ENCODE data around the gene GRIA1.

GRIA1 gene

DNA sequence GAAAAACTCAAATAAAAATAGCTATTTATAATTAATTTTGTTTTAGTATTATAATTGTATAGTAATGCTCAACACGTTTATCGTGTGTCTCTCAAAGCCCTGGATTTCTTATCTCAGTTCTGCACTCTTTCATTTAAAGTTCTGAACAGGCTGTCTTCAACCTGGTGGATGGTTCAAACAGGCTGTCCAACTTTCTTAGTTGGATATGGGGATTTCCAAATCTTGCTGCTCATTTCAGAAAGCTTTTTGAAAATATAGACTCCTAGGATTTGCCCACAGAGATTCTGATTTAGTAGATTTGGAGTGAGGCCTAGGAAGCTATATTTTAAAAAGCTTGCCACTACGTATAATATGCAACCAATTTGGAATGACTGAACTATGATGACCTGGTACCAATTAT is 120.3 kb downstream of the GRIA1 start:
- Histone ChIP-seq H2AFZ (ENCODE audit: insufficient read depth, low read length, poor library complexity) (no peak overlapping the region), H2BK5ac (ENCODE audit: low read depth, low read length, poor library complexity) (no peak overlapping the region), H2BK12ac (ENCODE audit: low read length) (no peak overlapping the region), H3K4me2 (ENCODE audit: low read length) (no peak overlapping the region), H3K23ac (ENCODE audit: low read length) (no peak overlapping the region), H3K36me3 (ENCODE audit: control insufficient read depth in 1 of 2, insufficient read depth in 2 of 2, low read length in 2 of 2) (no peaks in the 10 kb centered on the region), H2AK5ac (ENCODE audit: low read length) (no peak overlapping the region), H4K12ac (ENCODE audit: low read depth, low read length) (no peak overlapping the region), H3K9ac (ENCODE audit: low read length) (no peak overlapping the region), H3K4me1 (ENCODE audit: control insufficient read depth in 1 of 2, insufficient read depth in 2 of 2, low read length in 2 of 2) (no peaks in the 10 kb centered on the region), H3K4ac (ENCODE audit: low read depth, low read length) (no peak overlapping the region), H3K14ac (ENCODE audit: low read length) (no peak overlapping the region), H3K27me3 (ENCODE audit: insufficient read depth, low read length) (no peaks in the 10 kb centered on the region), H3K79me2 (ENCODE audit: control insufficient read depth, insufficient read depth, low read length, poor library complexity) (no peaks in the 10 kb centered on the region), H3K18ac (ENCODE audit: low read length) (no peak overlapping the region), H4K91ac (ENCODE audit: low read depth, low read length) (no peak overlapping the region), H3K4me3 (ENCODE audit: low read depth, low read length) (no peak overlapping the region), H3K9me3 (ENCODE audit: insufficient read depth, low read depth, low read length) (no peaks in the 10 kb centered on the region), H3K27ac (ENCODE audit: low read depth, low read length) (no peak overlapping the region), H2BK120ac (ENCODE audit: insufficient read depth, low read length, poor library complexity) (no peak overlapping the region), H4K8ac (ENCODE audit: low read depth, low read length) (no peak overlapping the region), H3K79me1 (ENCODE audit: low read length) (no peaks in the 10 kb centered on the region)
- no peak for DNase-seq
- WGBS (ENCODE audit: extremely low coverage, insufficient coverage, insufficient read length) = no CpG with 5 or more reads among the region's 3 CpGs

DNA sequence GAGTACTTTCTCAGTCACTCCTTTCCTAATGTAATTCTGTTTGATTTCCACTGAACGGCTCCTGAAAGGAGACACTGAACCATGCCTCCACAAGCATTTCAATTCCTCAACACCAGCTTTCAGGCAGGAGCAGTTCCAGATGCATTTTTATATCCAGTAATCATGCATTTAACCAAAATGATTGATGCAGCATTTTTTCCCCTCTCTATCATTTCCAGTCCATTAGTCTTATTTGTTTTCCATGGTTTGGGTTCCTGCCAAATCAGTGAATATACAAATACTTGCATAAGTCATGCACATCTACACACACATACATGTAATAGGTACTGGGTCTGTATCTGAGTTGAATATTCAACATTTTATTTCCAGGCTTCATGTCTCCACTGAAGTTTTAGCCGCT is 122.7 kb downstream of the GRIA1 start:
- no peaks in the 10 kb centered on the region for H3K79me1 ChIP-seq (ENCODE audit: low read length)
- no peak overlapping the region for H3K9ac ChIP-seq (ENCODE audit: low read length)
- no CpG with 5 or more reads among the region's 2 CpGs for WGBS (ENCODE audit: extremely low coverage, insufficient coverage, insufficient read length)
- no peak overlapping the region for H3K27ac ChIP-seq (ENCODE audit: low read depth, low read length)
- H4K91ac ChIP-seq (ENCODE audit: low read depth, low read length) = no peak overlapping the region
- H3K4me1 ChIP-seq (ENCODE audit: control insufficient read depth in 1 of 2, insufficient read depth in 2 of 2, low read length in 2 of 2) = no peaks in the 10 kb centered on the region
- H3K4me2 ChIP-seq (ENCODE audit: low read length) = no peak overlapping the region
- H3K79me2 ChIP-seq (ENCODE audit: control insufficient read depth, insufficient read depth, low read length, poor library complexity) = no peaks in the 10 kb centered on the region
- no peak overlapping the region for H3K4ac ChIP-seq (ENCODE audit: low read depth, low read length)
- H2BK12ac ChIP-seq (ENCODE audit: low read length) = no peak overlapping the region
- no peak overlapping the region for H4K8ac ChIP-seq (ENCODE audit: low read depth, low read length)
- H3K14ac ChIP-seq (ENCODE audit: low read length) = no peak overlapping the region
- H3K9me3 ChIP-seq (ENCODE audit: insufficient read depth, low read depth, low read length) = no peaks in the 10 kb centered on the region
- no peak overlapping the region for H3K23ac ChIP-seq (ENCODE audit: low read length)
- no peaks in the 10 kb centered on the region for H3K27me3 ChIP-seq (ENCODE audit: insufficient read depth, low read length)
- H2BK5ac ChIP-seq (ENCODE audit: low read depth, low read length, poor library complexity) = no peak overlapping the region
- H2BK120ac ChIP-seq (ENCODE audit: insufficient read depth, low read length, poor library complexity) = no peak overlapping the region
- H3K18ac ChIP-seq (ENCODE audit: low read length) = no peak overlapping the region
- H2AK5ac ChIP-seq (ENCODE audit: low read length) = no peak overlapping the region
- DNase-seq = no peak
- H3K4me3 ChIP-seq (ENCODE audit: low read depth, low read length) = no peak overlapping the region
- H2AFZ ChIP-seq (ENCODE audit: insufficient read depth, low read length, poor library complexity) = no peak overlapping the region
- no peaks in the 10 kb centered on the region for H3K36me3 ChIP-seq (ENCODE audit: control insufficient read depth in 1 of 2, insufficient read depth in 2 of 2, low read length in 2 of 2)
- H4K12ac ChIP-seq (ENCODE audit: low read depth, low read length) = no peak overlapping the region

DNA sequence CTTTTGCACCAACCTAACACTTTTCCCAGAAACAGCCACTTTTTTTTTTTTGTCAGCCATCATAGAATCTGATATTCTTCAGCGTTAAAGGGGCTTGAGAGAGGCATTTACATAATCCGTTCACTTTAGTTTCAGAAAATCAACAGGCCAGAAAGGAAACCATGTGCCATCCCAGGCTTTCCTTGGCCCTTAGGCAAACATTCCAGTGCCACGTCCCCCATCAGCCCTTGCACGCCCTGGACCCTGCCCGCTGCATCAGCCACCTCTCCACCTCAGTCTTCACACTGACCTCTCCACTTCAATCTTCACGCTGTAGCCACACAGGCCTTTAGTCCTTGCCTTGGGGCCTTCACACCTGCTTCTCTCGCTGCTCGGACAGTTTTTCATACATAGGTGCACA is 123.2 kb downstream of the GRIA1 start:
- no peak overlapping the region for H4K8ac ChIP-seq (ENCODE audit: low read depth, low read length)
- peaks cover 2% of the 10 kb centered on the region in 2 experiments for H3K4me1 ChIP-seq (ENCODE audit: control insufficient read depth in 1 of 2, insufficient read depth in 2 of 2, low read length in 2 of 2)
- no peak overlapping the region for H2BK120ac ChIP-seq (ENCODE audit: insufficient read depth, low read length, poor library complexity)
- H2AFZ ChIP-seq (ENCODE audit: insufficient read depth, low read length, poor library complexity) = no peak overlapping the region
- no peak overlapping the region for H4K91ac ChIP-seq (ENCODE audit: low read depth, low read length)
- no peak for DNase-seq
- H2AK5ac ChIP-seq (ENCODE audit: low read length) = no peak overlapping the region
- no peak overlapping the region for H3K9ac ChIP-seq (ENCODE audit: low read length)
- no peak overlapping the region for H3K4me2 ChIP-seq (ENCODE audit: low read length)
- H3K27me3 ChIP-seq (ENCODE audit: insufficient read depth, low read length) = no peaks in the 10 kb centered on the region
- no peak overlapping the region for H3K14ac ChIP-seq (ENCODE audit: low read length)
- H2BK5ac ChIP-seq (ENCODE audit: low read depth, low read length, poor library complexity) = no peak overlapping the region
- H3K36me3 ChIP-seq (ENCODE audit: control insufficient read depth in 1 of 2, insufficient read depth in 2 of 2, low read length in 2 of 2) = no peaks in the 10 kb centered on the region
- no peak overlapping the region for H3K27ac ChIP-seq (ENCODE audit: low read depth, low read length)
- H2BK12ac ChIP-seq (ENCODE audit: low read length) = peak overlapping the region; percentile 50
- H3K4ac ChIP-seq (ENCODE audit: low read depth, low read length) = no peak overlapping the region
- H3K79me1 ChIP-seq (ENCODE audit: low read length) = no peaks in the 10 kb centered on the region
- no peak overlapping the region for H3K18ac ChIP-seq (ENCODE audit: low read length)
- H3K9me3 ChIP-seq (ENCODE audit: insufficient read depth, low read depth, low read length) = no peaks in the 10 kb centered on the region
- H3K4me3 ChIP-seq (ENCODE audit: low read depth, low read length) = no peak overlapping the region
- H3K79me2 ChIP-seq (ENCODE audit: control insufficient read depth, insufficient read depth, low read length, poor library complexity) = no peaks in the 10 kb centered on the region
- no peak overlapping the region for H3K23ac ChIP-seq (ENCODE audit: low read length)
- no peak overlapping the region for H4K12ac ChIP-seq (ENCODE audit: low read depth, low read length)
- WGBS (ENCODE audit: extremely low coverage, insufficient coverage, insufficient read length) = no CpG with 5 or more reads among the region's 8 CpGs

DNA sequence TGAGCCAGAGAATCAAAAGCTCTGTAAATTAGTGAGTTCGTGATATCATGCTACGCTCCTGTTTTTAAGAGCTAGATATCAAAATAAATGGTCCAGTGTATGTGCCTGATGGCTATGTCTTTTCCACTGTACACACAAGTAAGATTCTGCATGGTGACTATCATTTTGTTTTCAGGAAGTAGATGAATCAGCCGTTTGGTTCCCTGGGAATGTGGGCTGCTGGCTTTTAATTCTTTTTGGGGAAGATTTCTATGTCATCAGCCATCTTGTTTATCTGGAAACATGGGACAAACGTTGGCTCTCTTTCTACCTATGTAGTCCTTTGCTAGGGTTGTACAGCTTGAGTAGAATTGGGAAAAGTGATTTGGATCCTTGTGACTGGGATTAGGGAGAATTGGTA is 126.7 kb downstream of the GRIA1 start:
- no CpG with 5 or more reads among the region's 4 CpGs for WGBS (ENCODE audit: extremely low coverage, insufficient coverage, insufficient read length)
- Histone ChIP-seq H2BK12ac (ENCODE audit: low read length) (no peak overlapping the region), H3K4me2 (ENCODE audit: low read length) (no peak overlapping the region), H2AFZ (ENCODE audit: insufficient read depth, low read length, poor library complexity) (no peak overlapping the region), H3K23ac (ENCODE audit: low read length) (no peak overlapping the region), H3K9ac (ENCODE audit: low read length) (no peak overlapping the region), H4K8ac (ENCODE audit: low read depth, low read length) (no peak overlapping the region), H3K4me3 (ENCODE audit: low read depth, low read length) (no peak overlapping the region), H3K4ac (ENCODE audit: low read depth, low read length) (no peak overlapping the region), H3K79me2 (ENCODE audit: control insufficient read depth, insufficient read depth, low read length, poor library complexity) (no peaks in the 10 kb centered on the region), H3K18ac (ENCODE audit: low read length) (no peak overlapping the region), H2BK120ac (ENCODE audit: insufficient read depth, low read length, poor library complexity) (no peak overlapping the region), H4K12ac (ENCODE audit: low read depth, low read length) (no peak overlapping the region), H3K27me3 (ENCODE audit: insufficient read depth, low read length) (no peaks in the 10 kb centered on the region), H3K27ac (ENCODE audit: low read depth, low read length) (no peak overlapping the region), H3K14ac (ENCODE audit: low read length) (no peak overlapping the region), H4K91ac (ENCODE audit: low read depth, low read length) (no peak overlapping the region), H2BK5ac (ENCODE audit: low read depth, low read length, poor library complexity) (no peak overlapping the region), H3K36me3 (ENCODE audit: control insufficient read depth in 1 of 2, insufficient read depth in 2 of 2, low read length in 2 of 2) (no peaks in the 10 kb centered on the region), H3K4me1 (ENCODE audit: control insufficient read depth in 1 of 2, insufficient read depth in 2 of 2, low read length in 2 of 2) (peaks cover 2 to 4% of the 10 kb centered on the region in 2 experiments), H2AK5ac (ENCODE audit: low read length) (no peak overlapping the region), H3K9me3 (ENCODE audit: insufficient read depth, low read depth, low read length) (no peaks in the 10 kb centered on the region), H3K79me1 (ENCODE audit: low read length) (no peaks in the 10 kb centered on the region)
- peak in 1 of 2 donors; percentile 31 for DNase-seq
